Activated CD8-positive, alpha-beta memory T cell treated with anti-CD3 and anti-CD28 coated beads for 24 hours (primary cell): ENCODE data around the gene HSPB1.
"Not testable (repeated sequence)": the region's sequence is repeated elsewhere in the genome, so short reads cannot be mapped to it uniquely, and the experiment has no call there.

ENCODE experiments used
- DNase-seq: peaks from one replicate; pipeline ENCODE4 v3.0.0-alpha.2; 2020

HSPB1 gene

GRCh38 chr7:76281706-76282343 lies 20.6 kb upstream of the HSPB1 start:
- no peak for DNase-seq

DNA sequence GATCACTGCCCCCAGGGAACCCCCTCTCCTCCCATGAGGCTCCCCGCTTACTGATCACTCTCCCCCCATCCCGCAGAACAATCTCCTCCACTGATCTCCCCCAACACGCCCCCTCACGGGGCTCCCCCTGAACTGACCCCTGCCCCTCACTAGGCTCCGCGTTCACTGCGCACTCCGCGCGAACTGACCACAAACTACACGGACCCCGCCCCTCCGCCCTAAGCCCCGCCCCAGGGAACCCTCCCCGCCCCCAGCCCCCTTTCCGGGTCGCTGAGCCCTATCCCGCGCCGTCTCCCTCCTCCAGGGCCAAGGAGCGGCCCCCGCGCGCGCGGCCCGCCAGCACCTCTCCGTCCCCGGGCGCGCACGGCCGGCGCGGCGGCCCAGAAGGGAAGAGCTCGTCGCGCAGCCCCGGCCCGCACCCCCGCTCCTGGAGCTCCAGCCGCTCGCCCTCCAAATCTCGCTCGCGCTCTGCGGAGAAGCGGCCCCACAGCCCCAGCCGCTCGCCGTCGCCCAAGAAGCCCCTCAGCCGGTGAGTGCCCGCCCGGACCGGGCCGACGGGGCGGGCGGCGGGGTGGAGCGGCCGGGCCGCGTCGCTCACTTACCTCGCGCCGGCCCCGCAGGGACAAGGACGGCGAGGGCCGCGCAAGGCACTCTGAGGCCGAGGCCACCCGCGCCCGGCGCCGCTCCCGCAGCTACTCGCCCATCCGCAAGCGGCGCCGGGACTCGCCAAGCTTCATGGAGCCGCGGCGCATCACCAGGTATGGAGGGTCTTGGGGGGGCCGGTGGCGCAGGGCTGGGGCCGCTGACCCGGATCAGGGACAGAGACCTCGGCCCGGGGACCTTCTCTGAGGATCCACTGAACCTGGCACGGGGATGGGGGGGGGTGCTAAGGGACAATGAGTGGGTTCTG lies 19.9 kb upstream of the HSPB1 start:
- DNase-seq = no peak

DNA sequence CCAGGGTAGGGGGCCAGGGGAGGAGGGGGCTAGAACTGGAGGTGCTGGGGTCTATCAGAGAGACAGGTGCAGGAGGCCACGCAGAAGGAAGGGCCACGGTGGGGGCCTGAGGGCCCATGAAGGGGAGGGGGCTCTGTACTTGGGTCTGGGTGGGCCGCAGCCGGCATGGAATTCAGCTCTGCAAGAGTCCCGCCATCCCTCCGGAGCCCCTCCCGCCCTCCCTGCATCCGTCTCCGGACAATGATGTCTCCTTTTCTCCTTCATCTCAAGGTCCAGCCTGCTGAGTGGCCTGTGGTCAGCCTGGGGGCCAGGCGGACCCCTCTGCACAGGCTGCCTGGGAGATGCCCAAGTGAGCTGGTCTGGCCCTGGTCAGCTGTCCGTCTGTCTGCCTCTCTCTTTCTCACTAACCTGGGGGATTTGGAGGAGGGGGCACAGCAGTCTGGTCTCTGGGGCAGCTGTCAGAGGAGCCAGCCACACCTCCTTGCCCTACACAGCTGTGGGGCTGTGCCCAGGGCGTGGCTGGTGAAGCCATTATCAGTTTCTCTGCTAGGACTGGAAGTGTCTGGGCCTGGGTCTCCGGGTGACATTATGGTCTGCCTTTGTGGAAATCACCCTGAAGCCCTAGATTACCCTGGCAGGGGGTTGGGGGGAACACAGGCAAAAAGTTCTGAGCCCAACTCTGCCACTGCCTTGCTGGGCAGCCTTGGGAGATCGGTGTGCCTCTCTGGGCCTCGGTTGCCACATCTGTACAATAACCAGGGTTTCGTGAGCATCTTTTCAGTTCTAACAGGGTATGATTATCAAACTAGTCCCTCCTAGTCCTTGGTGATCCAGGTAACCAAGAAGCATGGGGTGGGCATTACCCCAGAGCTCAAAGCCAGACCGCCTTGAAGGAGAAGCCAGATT lies 19.0 kb upstream of the HSPB1 start:
- no peak for DNase-seq

DNA sequence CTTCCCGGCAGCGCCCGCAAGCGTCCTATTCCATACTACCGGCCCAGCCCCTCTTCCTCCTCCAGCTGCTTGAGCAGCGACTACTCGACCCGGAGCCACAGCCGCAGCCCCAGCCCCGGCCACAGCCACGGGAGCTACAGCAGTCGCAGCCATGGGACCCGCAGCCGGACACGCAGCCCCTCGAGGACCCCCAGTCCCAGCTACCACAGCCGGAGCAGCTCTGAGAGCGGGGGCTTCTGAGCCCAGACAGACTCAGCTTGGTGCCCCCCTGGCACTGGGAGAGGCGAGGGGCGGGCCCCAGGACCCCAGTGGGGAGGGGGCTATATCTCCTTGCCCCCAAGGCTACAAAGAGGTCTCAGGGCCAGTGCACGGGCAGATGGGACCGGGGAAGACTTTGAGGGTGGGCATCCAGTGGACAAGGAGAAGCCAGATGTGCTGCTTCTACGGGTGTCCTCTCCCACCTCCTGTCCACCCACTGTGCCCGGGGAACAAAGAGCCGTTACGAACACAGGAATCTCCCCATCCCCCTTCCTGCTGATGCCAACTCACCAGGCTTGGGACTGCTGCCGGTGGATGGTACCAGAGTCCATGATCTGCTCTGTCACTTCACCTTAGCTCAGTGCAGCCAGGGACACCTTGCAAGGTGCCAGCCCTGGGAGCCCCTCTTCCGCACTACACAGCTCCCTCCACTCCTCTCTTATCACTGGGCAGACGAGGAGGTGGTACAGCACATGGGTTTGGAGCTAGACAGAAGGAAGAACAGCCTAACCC lies 16.7 kb upstream of the HSPB1 start:
- DNase-seq = no peak

DNA sequence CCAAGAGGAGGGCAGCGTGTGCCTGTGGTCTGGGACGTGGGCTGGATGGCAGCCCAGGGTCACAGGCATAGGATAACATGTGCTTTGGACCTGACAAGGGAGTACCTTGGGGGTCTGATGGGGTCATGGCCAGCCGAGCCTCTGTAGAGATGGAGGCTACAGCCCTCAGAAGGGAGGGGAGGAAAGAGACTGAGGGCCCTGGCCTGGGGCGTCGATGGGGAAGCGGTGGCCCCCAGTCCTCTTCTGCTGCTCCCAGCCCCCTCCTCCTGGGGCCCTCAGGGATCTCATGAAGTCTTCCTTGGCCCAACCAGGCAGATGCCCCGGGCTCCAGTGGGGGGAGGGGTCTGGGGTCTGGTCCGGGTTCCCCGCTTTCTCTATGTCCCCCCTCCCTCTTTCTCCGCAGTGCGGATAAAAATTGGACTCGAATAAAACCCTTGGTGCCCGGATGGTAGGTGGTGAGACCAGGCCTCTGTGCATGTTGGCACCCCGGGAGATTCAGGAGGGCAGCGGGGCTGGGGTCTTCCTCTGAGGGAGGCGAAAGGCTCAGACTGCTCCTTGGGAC lies 15.6 kb upstream of the HSPB1 start:
- no peak for DNase-seq

- not testable (repeated sequence) for DNase-seq
These were observed 11.6 kb upstream of the HSPB1 start for GRCh38 chr7:76290847-76291350.

GRCh38 chr7:76291351-76292212 lies 10.9 kb upstream of the HSPB1 start:
- peak; percentile 97 for DNase-seq

DNA sequence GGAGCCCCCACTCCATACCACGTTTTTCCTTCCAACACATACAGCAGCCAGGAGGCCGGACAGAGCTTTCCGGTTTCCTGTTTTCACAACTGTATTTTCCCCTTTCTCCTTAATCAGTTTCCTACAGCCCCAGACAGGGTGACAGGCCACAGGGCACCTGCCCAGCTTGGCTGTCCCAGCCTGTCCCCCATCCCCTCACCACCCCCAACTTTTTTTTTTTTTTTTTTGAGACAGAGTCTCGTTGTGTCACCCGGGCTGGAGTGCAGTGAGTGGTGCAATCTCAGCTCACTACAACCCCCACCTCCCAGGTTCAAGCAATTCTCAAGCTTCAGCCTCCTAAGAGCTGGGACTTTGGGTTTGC lies 10.3 kb upstream of the HSPB1 start:
- DNase-seq = no peak

DNA sequence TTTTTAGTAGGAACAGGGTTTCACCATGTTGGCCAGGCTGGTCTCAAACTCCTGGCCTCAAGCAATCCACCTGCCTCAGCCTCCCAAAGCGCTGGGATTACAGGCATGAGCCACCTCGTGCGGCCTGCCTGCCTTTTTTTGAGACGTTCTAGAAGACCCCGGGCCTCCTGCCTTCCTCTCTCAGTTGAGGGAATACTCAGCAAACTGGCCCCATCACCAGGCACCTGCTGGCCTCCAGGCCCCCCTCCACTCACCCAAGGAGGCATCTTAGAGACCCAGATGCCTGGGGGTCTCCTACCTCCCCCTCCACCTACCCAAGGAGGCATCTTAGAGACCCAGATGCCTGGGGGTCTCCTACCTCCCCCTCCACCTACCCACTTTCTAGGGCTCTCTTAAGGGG lies 9.6 kb upstream of the HSPB1 start:
- DNase-seq = not testable (repeated sequence)

DNA sequence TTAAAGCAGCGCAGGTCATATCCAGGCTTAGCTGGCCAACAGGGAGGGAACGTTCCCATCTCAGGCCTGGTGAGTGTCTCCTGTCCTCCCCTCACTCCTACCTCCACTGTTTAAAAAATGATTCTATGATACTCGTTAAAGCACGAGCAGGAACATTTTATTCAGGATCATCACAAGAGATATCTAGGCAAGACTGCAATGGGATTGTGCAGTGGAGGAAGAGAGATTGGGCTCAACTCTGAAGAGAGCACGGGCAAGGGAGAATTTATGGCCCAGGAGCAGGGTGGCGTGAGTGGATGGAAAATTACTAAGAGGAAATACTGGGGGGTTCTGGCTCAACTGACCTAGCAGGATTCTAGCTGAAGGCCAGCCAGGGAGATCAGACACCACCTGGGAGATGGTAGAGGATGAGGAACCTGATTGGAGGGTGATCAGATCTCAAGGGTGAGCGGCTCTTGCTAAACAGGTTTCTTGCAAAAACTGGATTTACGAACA lies 9.0 kb upstream of the HSPB1 start:
- DNase-seq = no peak

- DNase-seq = no peak
These were observed 8.0 kb upstream of the HSPB1 start for GRCh38 chr7:76294344-76295024.

GRCh38 chr7:76296743-76297740 lies 5.4 kb upstream of the HSPB1 start:
- no peak for DNase-seq

DNA sequence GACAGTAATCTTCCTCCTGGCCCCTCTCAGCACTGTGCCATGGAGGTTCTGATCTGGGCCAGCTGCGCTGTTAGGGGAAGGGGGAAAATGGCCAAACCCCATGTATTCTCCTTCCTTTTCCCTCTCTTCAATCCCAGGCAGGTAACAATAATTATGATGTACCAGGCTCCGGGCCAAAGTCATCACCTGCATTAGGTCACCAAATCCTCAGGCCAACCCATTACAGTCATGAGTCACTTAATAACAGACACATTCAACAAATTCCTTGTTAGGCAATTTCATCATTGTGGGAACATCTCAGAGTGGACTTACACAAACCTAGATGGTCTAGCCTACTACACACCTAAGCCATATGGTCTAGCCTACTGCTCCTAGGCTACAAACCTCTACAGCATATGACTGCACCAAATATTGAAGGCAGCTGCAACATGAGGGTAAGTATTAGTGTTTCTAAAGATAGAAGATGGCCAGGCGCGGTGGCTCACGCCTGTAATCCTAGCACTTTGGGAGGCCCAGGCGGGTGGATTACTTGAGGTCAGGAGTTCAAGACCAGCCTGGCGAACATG lies 2.2 kb upstream of the HSPB1 start:
- no peak for DNase-seq

- DNase-seq = no peak
These were observed 1.5 kb upstream of the HSPB1 start for GRCh38 chr7:76301000-76301399.

- peak; percentile 92 for DNase-seq
These were observed 1.0 kb downstream of the HSPB1 start for GRCh38 chr7:76303202-76304147.

DNA sequence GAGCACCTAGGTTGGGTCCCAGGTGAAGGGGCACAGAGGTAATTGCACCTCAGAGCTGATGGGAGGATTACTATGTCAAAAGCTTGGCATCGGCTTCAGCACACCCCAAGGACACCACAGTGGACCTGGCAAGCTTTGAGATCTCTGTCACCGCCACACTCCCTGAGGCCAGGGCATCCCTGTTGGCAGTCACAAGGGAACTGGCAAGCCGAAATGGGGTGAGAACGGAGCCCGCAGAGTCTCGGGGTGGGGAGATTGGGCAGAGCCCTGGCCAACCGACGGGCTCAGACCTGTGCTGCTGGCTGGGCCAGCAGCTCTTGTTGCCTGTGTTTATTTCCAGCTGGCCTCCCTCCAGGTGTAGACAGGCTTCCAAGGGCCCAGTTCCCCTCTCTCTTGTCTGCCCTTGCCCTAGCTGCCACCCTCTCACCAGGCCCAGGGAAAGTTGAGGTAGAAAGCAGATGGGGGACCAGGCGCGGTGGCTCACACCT lies 2.5 kb downstream of the HSPB1 start:
- no peak for DNase-seq

- not testable (repeated sequence) for DNase-seq
These were observed 6.4 kb downstream of the HSPB1 start for GRCh38 chr7:76308874-76309273.
